ENCODE results near the gene ABTB2.

GRCh38 chr11:34261095-34261494, 96.7 kb downstream of the ABTB2 start:
- TF ChIP-seq EP300 (IDR thresholded peaks at IDR 0.05): no peak
- no peak for TF ChIP-seq CTCF (IDR thresholded peaks at IDR 0.05)

Measured in tibial nerve (tissue), 4 donors.